IMR-90 (cell line): ENCODE results near the gene ALG6.

ENCODE experiments used
- BHLHE40 ChIP-seq: fragments of 150-350 bp; IDR thresholded peaks from 2 replicates; pipeline ENCODE4 v1.6.1; 2016; ENCODE audit warnings: mild to moderate bottlenecking, low read depth, low read length
- CEBPB ChIP-seq: IDR thresholded peaks from 2 replicates; pipeline ENCODE4 v1.6.1; 2012; ENCODE audit warnings: low read depth, low read length, improper control_type of control experiment
- CTCF ChIP-seq: conservative IDR thresholded peaks from 2 replicates; pipeline ENCODE4 v1.5.1; 2012; ENCODE audit warnings: mild to moderate bottlenecking, low read depth, low read length, improper control_type of control experiment
- MAFK ChIP-seq: IDR thresholded peaks from 2 replicates; pipeline ENCODE4 v1.6.1; 2012; ENCODE audit warnings: low read depth, low read length, improper control_type of control experiment
- MAZ ChIP-seq: IDR thresholded peaks from 2 replicates; pipeline ENCODE4 v1.6.1; 2012; ENCODE audit warnings: low read depth, mild to moderate bottlenecking, low read length, improper control_type of control experiment, moderate library complexity, borderline replicate concordance
- MXI1 ChIP-seq: IDR thresholded peaks from 2 replicates; pipeline ENCODE4 v1.6.1; 2012; ENCODE audit warnings: low read depth, mild to moderate bottlenecking, low read length, moderate library complexity, borderline replicate concordance
- NFE2L2 ChIP-seq: fragments of 150-350 bp; IDR thresholded peaks from 2 replicates; pipeline ENCODE4 v1.6.1; 2016; ENCODE audit warnings: low read depth, mild to moderate bottlenecking, low read length
- POLR2A ChIP-seq: IDR thresholded peaks from 2 replicates; pipeline ENCODE4 v1.6.1; 2012; ENCODE audit warnings: mild to moderate bottlenecking, low read depth, low read length
- RAD21 ChIP-seq: IDR thresholded peaks from 2 replicates; pipeline ENCODE4 v1.6.1; 2012; ENCODE audit warnings: low read length, improper control_type of control experiment
- RCOR1 ChIP-seq: IDR thresholded peaks from 2 replicates; pipeline ENCODE4 v1.6.1; 2012; ENCODE audit warnings: mild to moderate bottlenecking, low read length, improper control_type of control experiment; ENCODE audit not compliant: insufficient replicate concordance
- RFX5 ChIP-seq: IDR thresholded peaks from 2 replicates; pipeline ENCODE4 v1.8.0; 2012; ENCODE audit warnings: low read depth, mild to moderate bottlenecking, low read length, moderate library complexity
- SMC3 ChIP-seq: fragments of 150-350 bp; IDR thresholded peaks from 2 replicates; pipeline ENCODE4 v1.6.1; 2016; ENCODE audit warnings: low read depth, mild to moderate bottlenecking, antibody characterized with exemption, low read length, moderate library complexity
- USF2 ChIP-seq: fragments of 150-350 bp; IDR thresholded peaks from 2 replicates; pipeline ENCODE4 v1.6.1; 2017; ENCODE audit warnings: mild to moderate bottlenecking, antibody characterized with exemption, low read length, low read depth

GRCh38 chr1:63458750-63459149, 91.3 kb downstream of the ALG6 start:
- no peak for TF ChIP-seq POLR2A
- TF ChIP-seq CTCF: no peak
- no peak for TF ChIP-seq CEBPB
- no peak for TF ChIP-seq SMC3
- TF ChIP-seq MAFK: 0 out of 2 replicates have a peak, but pooled peaks have one; percentile 6
- TF ChIP-seq RCOR1: no peak
- TF ChIP-seq RAD21: no peak
- TF ChIP-seq MXI1: no peak
- TF ChIP-seq RFX5: no peak
- no peak for TF ChIP-seq BHLHE40
- no peak for TF ChIP-seq MAZ
- TF ChIP-seq USF2: no peak
- no peak for TF ChIP-seq NFE2L2
